Smooth muscle cell (in vitro differentiated cells): ENCODE data around the gene SLC15A3. TPM values are rescaled to one million over a fixed set of nuclear protein-coding genes. Genes with fewer than 3 reads are reported as not detected.

ENCODE experiments used
- DNase-seq: peaks from one replicate; lab custom pipeline; 2025; ENCODE audit not compliant: unreplicated experiment; lab: John Stamatoyannopoulos, UW
- H2AFZ ChIP-seq: fragments of 200-600 bp; sonication (generic); 2 replicates; pipeline ENCODE4 v1.6.0; 2016; ENCODE audit warnings: antibody characterized with exemption, low read depth, mild to moderate bottlenecking
- H3F3A ChIP-seq: fragments of 200-600 bp; sonication (generic); 2 replicates; pipeline ENCODE4 v1.6.0; 2017; ENCODE audit warnings: antibody characterized with exemption, low read depth
- H3K27ac ChIP-seq: fragments of 200-600 bp; sonication (generic); 2 replicates; pipeline ENCODE4 v1.5.1; 2016; ENCODE audit warnings: low read depth, mild to moderate bottlenecking
- H3K27me3 ChIP-seq: fragments of 200-600 bp; sonication (generic); 2 replicates; pipeline ENCODE4 v1.6.1; 2016; ENCODE audit warnings: low read depth, mild to moderate bottlenecking
- H3K36me3 ChIP-seq: fragments of 200-600 bp; sonication (generic); 2 replicates; pipeline ENCODE4 v1.5.1; 2016; ENCODE audit warnings: low read depth
- H3K4me1 ChIP-seq: fragments of 200-600 bp; sonication (generic); 2 replicates; pipeline ENCODE4 v1.5.1; 2016; ENCODE audit warnings: low read depth
- H3K4me2 ChIP-seq: fragments of 200-600 bp; sonication (generic); 2 replicates; pipeline ENCODE4 v1.6.0; 2016; ENCODE audit warnings: mild to moderate bottlenecking
- H3K4me3 ChIP-seq: fragments of 200-600 bp; sonication (generic); 2 replicates; pipeline ENCODE4 v1.5.1; 2016; ENCODE audit warnings: mild to moderate bottlenecking
- H3K79me2 ChIP-seq: fragments of 200-600 bp; sonication (generic); 2 replicates; pipeline ENCODE4 v1.6.0; 2016; ENCODE audit warnings: low read depth, mild to moderate bottlenecking
- H3K9ac ChIP-seq: fragments of 200-600 bp; sonication (generic); 2 replicates; pipeline ENCODE4 v1.6.0; 2016; ENCODE audit warnings: low read depth
- H3K9me3 ChIP-seq: fragments of 200-600 bp; sonication (generic); replicated peaks from 2 replicates; pipeline ENCODE4 v1.5.1; 2016; ENCODE audit warnings: low read depth
- H4K20me1 ChIP-seq: fragments of 200-600 bp; sonication (generic); 2 replicates; pipeline ENCODE4 v1.6.0; 2016; ENCODE audit warnings: low read depth
- CTCF ChIP-seq: fragments of 200-600 bp; sonication (generic); IDR thresholded peaks from 2 replicates; pipeline ENCODE4 v1.5.1; 2017; ENCODE audit warnings: borderline replicate concordance, mild to moderate bottlenecking, antibody characterized with exemption; ENCODE audit not compliant: insufficient read depth, poor library complexity, severe bottlenecking
- WGBS: methylation state at CpG from one replicate; pipeline ENCODE4 v1.1.7; 2016; ENCODE audit warnings: low lambda C conversion rate; 5-methylcytosine and 5-hydroxymethylcytosine counted together
- polyA plus RNA-seq: library from polyadenylated mRNA; unstranded; fragments of >200 nt; fragmentation: Nextera tagmentation; extraction: Ambion mirVana; gene quantifications from 2 replicates; pipeline ENCODE4 v1.2.1, GENCODE V29; 2016
- total RNA-seq: library from RNA; depleted of rRNA; stranded (reverse); fragments of >200 nt; gene quantifications from 2 replicates; pipeline ENCODE4 v1.2.3, GENCODE V29; 2014

The SLC15A3 gene
- total and polyA plus RNA-seq, 2 experiments from 2014 or later, result 0.27 to 0.33 TPM

- no peaks in the 10 kb centered on the region for H3K9me3 ChIP-seq
- H3K9ac ChIP-seq, result no peak overlapping the region
- no peak overlapping the region for H3K4me2 ChIP-seq
- no peaks in the 10 kb centered on the region for H3K36me3 ChIP-seq
- H2AFZ ChIP-seq, result no peak overlapping the region
- H3K4me1 ChIP-seq, result no peaks in the 10 kb centered on the region
- no peak for DNase-seq
- peaks cover 6% of the 10 kb centered on the region for H3K27me3 ChIP-seq
- no peak overlapping the region for H3K4me3 ChIP-seq
- no peaks in the 10 kb centered on the region for H3K79me2 ChIP-seq
- no peak for TF ChIP-seq CTCF
- 82% methylated on average over 4 of the region's 4 CpGs for WGBS
- no peak overlapping the region for H3K27ac ChIP-seq
- H4K20me1 ChIP-seq, result no peaks in the 10 kb centered on the region
- H3F3A ChIP-seq, result no peaks in the 10 kb centered on the region
These were observed 39.5 kb upstream of the SLC15A3 start for GRCh38 chr11:60991457-60991856.

- Histone ChIP-seq H4K20me1 (no peaks in the 10 kb centered on the region), H3K4me1 (no peaks in the 10 kb centered on the region), H3K27ac (no peak overlapping the region), H3K27me3 (peaks cover 6% of the 10 kb centered on the region), H3K79me2 (no peaks in the 10 kb centered on the region), H2AFZ (no peak overlapping the region), H3K4me2 (no peak overlapping the region), H3K9me3 (no peaks in the 10 kb centered on the region), H3F3A (no peaks in the 10 kb centered on the region), H3K36me3 (no peaks in the 10 kb centered on the region), H3K9ac (no peak overlapping the region), H3K4me3 (no peak overlapping the region)
- no peak for DNase-seq
- 82% methylated on average over 12 of the region's 12 CpGs for WGBS
- TF ChIP-seq CTCF, result no peak
These were observed 37.2 kb upstream of the SLC15A3 start for GRCh38 chr11:60989093-60989650.

- H3K4me2 ChIP-seq, result no peak overlapping the region
- peaks cover 4% of the 10 kb centered on the region for H3K27me3 ChIP-seq
- H3K9ac ChIP-seq, result no peak overlapping the region
- no peaks in the 10 kb centered on the region for H3K4me1 ChIP-seq
- H3K36me3 ChIP-seq, result no peaks in the 10 kb centered on the region
- no peaks in the 10 kb centered on the region for H3K79me2 ChIP-seq
- H3K4me3 ChIP-seq, result no peak overlapping the region
- no peaks in the 10 kb centered on the region for H3K9me3 ChIP-seq
- H2AFZ ChIP-seq, result no peak overlapping the region
- DNase-seq, result no peak
- no peaks in the 10 kb centered on the region for H4K20me1 ChIP-seq
- TF ChIP-seq CTCF, result no peak
- 94% methylated on average over 2 of the region's 2 CpGs for WGBS
- H3K27ac ChIP-seq, result no peak overlapping the region
- H3F3A ChIP-seq, result no peaks in the 10 kb centered on the region
These were observed 36.7 kb upstream of the SLC15A3 start for GRCh38 chr11:60988658-60989057.

GRCh38 chr11:60987577-60988277, 35.8 kb upstream of the SLC15A3 start:
- Histone ChIP-seq H3K36me3 (no peaks in the 10 kb centered on the region), H3K27ac (no peak overlapping the region), H3K9me3 (no peaks in the 10 kb centered on the region), H3K9ac (no peak overlapping the region), H2AFZ (no peak overlapping the region), H3K27me3 (no peaks in the 10 kb centered on the region), H3K4me3 (no peak overlapping the region), H4K20me1 (no peaks in the 10 kb centered on the region), H3K79me2 (no peaks in the 10 kb centered on the region), H3F3A (no peaks in the 10 kb centered on the region), H3K4me2 (no peak overlapping the region), H3K4me1 (no peaks in the 10 kb centered on the region)
- no peak for TF ChIP-seq CTCF
- DNase-seq, result no peak
- WGBS, result 71% methylated on average over 9 of the region's 9 CpGs
